ENCODE measurements around the gene BPIFB6. TPM values are rescaled to one million over a fixed set of nuclear protein-coding genes. Genes with fewer than 3 reads are reported as not detected.

Gene BPIFB6
- total RNA-seq, 2 donors from 2014 or later, result not detected

DNA sequence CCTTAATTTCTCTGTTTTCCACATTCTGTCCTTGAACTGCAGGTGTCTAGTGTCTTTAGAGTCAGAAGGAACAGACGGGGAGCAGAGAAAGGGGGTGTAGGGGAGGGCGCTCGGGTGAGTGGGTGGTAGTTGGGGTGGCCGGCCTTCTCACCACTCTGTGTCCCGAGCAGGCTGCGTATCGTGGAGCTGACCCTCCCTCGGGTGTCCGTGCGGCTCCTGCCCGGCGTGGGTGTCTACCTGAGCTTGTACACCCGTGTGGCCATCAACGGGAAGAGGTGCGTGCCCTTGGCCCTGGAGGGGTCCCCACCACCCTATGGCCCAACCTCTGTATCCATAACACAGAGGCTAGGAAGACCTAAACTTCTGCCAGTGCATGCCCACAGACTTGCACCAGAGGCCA, 53.3 kb downstream of the BPIFB6 start:
- Histone ChIP-seq H3K4me3 (no peak overlapping the region), H3K4me1 (no peaks in the 10 kb centered on the region), H3K36me3 (no peaks in the 10 kb centered on the region), H3K27me3 (no peaks in the 10 kb centered on the region), H3K27ac (no peak overlapping the region), H3K9me3 (no peaks in the 10 kb centered on the region), H3K9ac (ENCODE audit: low read depth in 2 of 2, low read length in 2 of 2) (no peak overlapping the region)
- no peak for TF ChIP-seq CTCF (IDR thresholded peaks at IDR 0.05)
- intact Hi-C loops (cut with DNase I), result no loop called here
- DNase-seq, result no peak

DNA sequence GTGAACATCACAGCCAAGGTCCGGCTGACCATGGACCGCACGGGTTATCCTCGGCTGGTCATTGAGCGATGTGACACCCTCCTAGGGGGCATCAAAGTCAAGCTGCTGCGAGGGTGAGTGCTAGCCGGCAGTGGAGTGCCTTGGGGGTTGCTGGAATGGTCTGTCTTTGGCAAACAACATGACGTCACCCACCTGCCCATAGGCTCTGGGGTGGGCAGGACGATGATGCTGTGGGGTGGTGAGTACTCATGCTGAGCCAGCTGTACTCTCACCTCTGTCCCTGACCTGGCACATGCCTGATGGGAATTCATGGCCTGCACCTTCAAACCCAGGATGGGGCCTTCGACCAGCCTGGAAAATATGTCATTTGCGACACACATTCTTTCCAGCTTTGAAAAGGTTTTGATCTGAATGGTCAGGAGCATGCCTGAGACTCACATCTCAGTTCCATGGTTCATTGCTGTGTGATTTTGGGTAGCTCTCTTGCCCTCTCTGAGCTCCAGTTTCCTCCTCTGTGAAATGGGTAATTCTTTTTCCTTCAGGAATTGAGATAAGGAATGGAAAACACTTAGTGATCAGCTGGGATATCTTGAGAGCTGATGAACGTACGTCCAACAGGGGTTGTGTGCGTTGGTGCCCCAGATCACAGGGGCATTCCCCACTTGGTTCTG, 54.7 kb downstream of the BPIFB6 start:
- no peak for DNase-seq
- H3K27me3 ChIP-seq, result no peaks in the 10 kb centered on the region
- no peaks in the 10 kb centered on the region for H3K4me1 ChIP-seq
- TF ChIP-seq CTCF (IDR thresholded peaks at IDR 0.05), result no peak
- intact Hi-C loops (cut with DNase I), result no loop called here
- no peaks in the 10 kb centered on the region for H3K9me3 ChIP-seq
- H3K27ac ChIP-seq, result no peak overlapping the region
- no peak overlapping the region for H3K4me3 ChIP-seq
- no peaks in the 10 kb centered on the region for H3K36me3 ChIP-seq
- H3K9ac ChIP-seq (ENCODE audit: low read depth in 2 of 2, low read length in 2 of 2), result no peak overlapping the region

GRCh38 chr20:33091147-33091546, 59.7 kb downstream of the BPIFB6 start:
- Histone ChIP-seq H3K36me3 (no peaks in the 10 kb centered on the region), H3K27ac (no peak overlapping the region), H3K4me3 (no peak overlapping the region), H3K9ac (ENCODE audit: low read depth in 2 of 2, low read length in 2 of 2) (no peak overlapping the region), H3K27me3 (no peaks in the 10 kb centered on the region), H3K4me1 (no peaks in the 10 kb centered on the region), H3K9me3 (no peaks in the 10 kb centered on the region)
- DNase-seq, result no peak
- intact Hi-C loops (cut with DNase I), result loop anchor here (10.0 kb wide), 1 partner anchor 186 kb away; no protein-coding TSS in a partner anchor
- no peak for TF ChIP-seq CTCF (IDR thresholded peaks at IDR 0.05)

- no peak for TF ChIP-seq CTCF (IDR thresholded peaks at IDR 0.05)
- intact Hi-C loops (cut with DNase I), result loop anchor here (10.0 kb wide), 1 partner anchor 187 kb away; no protein-coding TSS in a partner anchor
Measured at GRCh38 chr20:33091693-33092092, 60.2 kb downstream of the BPIFB6 start.

GRCh38 chr20:33092361-33092760, 60.9 kb downstream of the BPIFB6 start:
- no peak overlapping the region for H3K9ac ChIP-seq (ENCODE audit: low read depth in 2 of 2, low read length in 2 of 2)
- intact Hi-C loops (cut with DNase I), result loop anchor here (10.0 kb wide), 1 partner anchor 188 kb away; no protein-coding TSS in a partner anchor
- no peaks in the 10 kb centered on the region for H3K4me1 ChIP-seq
- no peaks in the 10 kb centered on the region for H3K27me3 ChIP-seq
- no peaks in the 10 kb centered on the region for H3K9me3 ChIP-seq
- no peak overlapping the region for H3K27ac ChIP-seq
- no peak for TF ChIP-seq CTCF (IDR thresholded peaks at IDR 0.05)
- H3K36me3 ChIP-seq, result no peaks in the 10 kb centered on the region
- no peak for DNase-seq
- H3K4me3 ChIP-seq, result no peak overlapping the region

More at GRCh38 chr20:33091693-33092092, 60.2 kb downstream of the BPIFB6 start:
- Histone ChIP-seq H3K4me3 (no peak overlapping the region), H3K36me3 (no peaks in the 10 kb centered on the region), H3K27me3 (no peaks in the 10 kb centered on the region), H3K4me1 (no peaks in the 10 kb centered on the region), H3K9me3 (no peaks in the 10 kb centered on the region), H3K27ac (no peak overlapping the region), H3K9ac (ENCODE audit: low read depth in 2 of 2, low read length in 2 of 2) (no peak overlapping the region)
- no peak for DNase-seq
